HCT116 (cell line): ENCODE measurements around the gene CDX1. TPM values are rescaled to one million over a fixed set of nuclear protein-coding genes. Genes with fewer than 3 reads are reported as not detected.

ENCODE experiments used
- ATAC-seq: fragments of 200-7000 bp; cut with Tn5 transposase; 2 replicates; pipeline ENCODE4 v1.9.1; 2020; ENCODE audit warnings: mild to moderate bottlenecking, moderate library complexity
- BruUV-seq: library from RNA; stranded (reverse); fragments of 400-500 nt; replicated peaks from 2 replicates; lab custom pipeline; 2021; lab: Mats Ljungman, UMichigan
- CTCF ChIA-PET: fragments of 300-600 bp; sonication (Branson Sonifier 250); formaldehyde crosslinking; loops from one replicate; lab custom pipeline; 2021; ENCODE audit warnings: antibody characterized with exemption; lab: Charles Lee
- POLR2A ChIA-PET: fragments of 300-600, 350-600 bp; sonication (Branson Sonifier 250); formaldehyde crosslinking; loops from one replicate; lab custom pipeline; 2021; ENCODE audit warnings: antibody characterized with exemption; lab: Charles Lee
- RAD21 ChIA-PET, 2 experiments: fragments of 300-600 bp; sonication (Branson Sonifier 250); formaldehyde crosslinking; loops; one replicate each; lab custom pipeline; 2023; ENCODE audit warnings: low total read pairs in 2 of 2; ENCODE audit not compliant: uncharacterized antibody in 2 of 2, unreplicated experiment in 2 of 2, low non-redundant PET in 1 of 2; lab: Charles Lee
- DNase-seq: peaks from one replicate; pipeline ENCODE4 v3.0.0-alpha.2; 2010; ENCODE audit warnings: low read depth, low spot score
- H2AFZ ChIP-seq: fragments of 200-600 bp; shearing (Covaris generic), sonication (generic); 2 replicates; pipeline ENCODE4 v1.6.1; 2017; ENCODE audit warnings: low read depth, mixed run types, mixed read lengths, antibody characterized with exemption, low read length; ENCODE audit not compliant: poor library complexity, severe bottlenecking
- H3K27ac ChIP-seq: 2 replicates; pipeline ENCODE4 v1.5.1; 2012; ENCODE audit warnings: low read depth, low read length
- H3K27me3 ChIP-seq: fragments of 200-600 bp; sonication (generic); 2 replicates; pipeline ENCODE4 v1.6.1; 2016; ENCODE audit warnings: mixed run types, low read length, mixed read lengths; ENCODE audit not compliant: insufficient read depth
- H3K36me3 ChIP-seq, 2 experiments: fragments of 200-500 bp in 1 of 2; fragments of 200-600 bp in 1 of 2; sonication (Bioruptor generic) in 1 of 2; sonication (generic) in 1 of 2; 2 replicates each; pipeline versions ENCODE4 v1.5.1 to v1.6.1; 2014 to 2016; ENCODE audit warnings: low read length in 2 of 2, inconsistent platforms in 1 of 2, mixed read lengths in 1 of 2, mixed run types in 1 of 2; ENCODE audit not compliant: insufficient read depth in 2 of 2, control insufficient read depth in 1 of 2
- H3K4me1 ChIP-seq, 2 experiments: fragments of 200-600 bp in 1 of 2; sonication (generic) in 1 of 2; 2 replicates each; pipeline versions ENCODE4 v1.5.1 to v1.6.1; 2012 to 2017; ENCODE audit warnings: low read length in 2 of 2, inconsistent platforms in 1 of 2, mild to moderate bottlenecking in 1 of 2, mixed read lengths in 1 of 2, mixed run types in 1 of 2, moderate library complexity in 1 of 2; ENCODE audit not compliant: insufficient read depth in 2 of 2, control insufficient read depth in 1 of 2
- H3K4me2 ChIP-seq: fragments of 200-600 bp; sonication (generic); 2 replicates; pipeline ENCODE4 v1.6.1; 2017; ENCODE audit warnings: mixed run types, low read length, mixed read lengths
- H3K4me3 ChIP-seq, 2 experiments: fragments of 200-600 bp in 1 of 2; sonication (generic) in 1 of 2; replicated peaks in 1 of 2; 2 replicates each; pipeline ENCODE4 v1.5.1; 2011 to 2016; ENCODE audit warnings: low read length in 2 of 2, control low read depth in 1 of 2, low read depth in 1 of 2, mild to moderate bottlenecking in 1 of 2, mixed read lengths in 1 of 2, mixed run types in 1 of 2
- H3K79me2 ChIP-seq: fragments of 200-600 bp; sonication (generic); 2 replicates; pipeline ENCODE4 v1.6.1; 2017; ENCODE audit warnings: mild to moderate bottlenecking, mixed run types, low read length, moderate library complexity, mixed read lengths; ENCODE audit not compliant: insufficient read depth
- H3K9ac ChIP-seq: fragments of 200-600 bp; sonication (generic); 2 replicates; pipeline ENCODE4 v1.6.1; 2016; ENCODE audit warnings: low read length, mixed read lengths
- H3K9me2 ChIP-seq: fragments of 200-600 bp; sonication (generic), shearing (Covaris generic); 2 replicates; pipeline ENCODE4 v1.6.1; 2017; ENCODE audit warnings: mixed run types, mild to moderate bottlenecking, moderate library complexity; ENCODE audit not compliant: insufficient read depth
- H3K9me3 ChIP-seq, 2 experiments: fragments of 200-500 bp in 1 of 2; fragments of 200-600 bp in 1 of 2; sonication (Bioruptor generic) in 1 of 2; sonication (generic) in 1 of 2; 2 replicates each; pipeline ENCODE4 v1.6.1; 2014 to 2017; ENCODE audit warnings: low read length in 2 of 2, mixed read lengths in 2 of 2, inconsistent platforms in 1 of 2, low read depth in 1 of 2, mild to moderate bottlenecking in 1 of 2, mixed run types in 1 of 2, moderate library complexity in 1 of 2; ENCODE audit not compliant: control insufficient read depth in 1 of 2, insufficient read depth in 1 of 2
- H4K20me1 ChIP-seq: fragments of 200-600 bp; sonication (generic), shearing (Covaris generic); 2 replicates; pipeline ENCODE4 v1.6.1; 2017; ENCODE audit warnings: mixed run types, mild to moderate bottlenecking, moderate library complexity; ENCODE audit not compliant: insufficient read depth
- CBX3 ChIP-seq: IDR thresholded peaks from 2 replicates; pipeline ENCODE4 v1.6.1; 2012; ENCODE audit warnings: low read depth
- CEBPB ChIP-seq: IDR thresholded peaks from 2 replicates; pipeline ENCODE4 v1.6.1; 2012; ENCODE audit warnings: low read depth
- EZH2 ChIP-seq: fragments of 200-600 bp; sonication (generic); IDR thresholded peaks from 2 replicates; pipeline ENCODE4 v1.6.1; 2017; ENCODE audit warnings: antibody characterized with exemption, mixed run types
- EZH2phosphoT487 ChIP-seq: fragments of 200-600 bp; IDR thresholded peaks from 2 replicates; pipeline ENCODE4 v1.6.1; 2018; ENCODE audit warnings: antibody characterized with exemption, borderline replicate concordance
- FOSL1 ChIP-seq: IDR thresholded peaks from 2 replicates; pipeline ENCODE4 v1.6.1; 2012; ENCODE audit warnings: low read depth
- JUND ChIP-seq: IDR thresholded peaks from 2 replicates; pipeline ENCODE4 v1.6.1; 2012
- POLR2A ChIP-seq: IDR thresholded peaks from 2 replicates; pipeline ENCODE4 v1.7.0; 2011; ENCODE audit warnings: borderline replicate concordance; ENCODE audit not compliant: insufficient read depth, insufficient read length; ENCODE audit errors: extremely low read depth
- RAD21 ChIP-seq: IDR thresholded peaks from 2 replicates; pipeline ENCODE4 v1.6.1; 2012; ENCODE audit warnings: low read depth, mild to moderate bottlenecking
- SP1 ChIP-seq: IDR thresholded peaks from 2 replicates; pipeline ENCODE4 v1.6.1; 2012; ENCODE audit warnings: low read depth
- YY1 ChIP-seq: IDR thresholded peaks from 2 replicates; pipeline ENCODE4 v1.6.1; 2011; ENCODE audit warnings: low read length, low read depth, moderate library complexity, mild to moderate bottlenecking; ENCODE audit not compliant: insufficient replicate concordance; ENCODE audit errors: extremely low read depth
- intact Hi-C: fragments of 100-400 bp; cut with micrococcal nuclease; formaldehyde crosslinking; loops from 2 replicates; pipeline ENCODE4 v1.10.0; 2022
- total RNA-seq: library from RNA; stranded (reverse); gene quantifications from one replicate; pipeline ENCODE4 v1.2.1, GENCODE V29; 2021; ENCODE audit not compliant: unreplicated experiment
- TF ChIP-seq, protein P1 (sequence below): IDR thresholded peaks from 2 replicates; pipeline ENCODE4 v1.6.1; 2012; ENCODE audit warnings: low read depth
- TF ChIP-seq, protein P2 (sequence below): IDR thresholded peaks from 2 replicates; pipeline ENCODE4 v1.6.1; 2012
- TF ChIP-seq, protein P3 (sequence below), 3 experiments: fragments of 200-600 bp in 1 of 3; sonication (generic) in 1 of 3; IDR thresholded peaks in 2 of 3; conservative IDR thresholded peaks in 1 of 3; 2 replicates each; pipeline ENCODE4 v1.5.1; 2012 to 2017; ENCODE audit warnings: low read depth in 2 of 3, low read length in 2 of 3, antibody characterized with exemption in 1 of 3, borderline replicate concordance in 1 of 3, control low read depth in 1 of 3, mild to moderate bottlenecking in 1 of 3, mixed read lengths in 1 of 3, mixed run types in 1 of 3, moderate library complexity in 1 of 3; ENCODE audit not compliant: insufficient read depth in 1 of 3

Gene CDX1
- total RNA-seq, 1 experiment from 2014 or later = not detected

DNA sequence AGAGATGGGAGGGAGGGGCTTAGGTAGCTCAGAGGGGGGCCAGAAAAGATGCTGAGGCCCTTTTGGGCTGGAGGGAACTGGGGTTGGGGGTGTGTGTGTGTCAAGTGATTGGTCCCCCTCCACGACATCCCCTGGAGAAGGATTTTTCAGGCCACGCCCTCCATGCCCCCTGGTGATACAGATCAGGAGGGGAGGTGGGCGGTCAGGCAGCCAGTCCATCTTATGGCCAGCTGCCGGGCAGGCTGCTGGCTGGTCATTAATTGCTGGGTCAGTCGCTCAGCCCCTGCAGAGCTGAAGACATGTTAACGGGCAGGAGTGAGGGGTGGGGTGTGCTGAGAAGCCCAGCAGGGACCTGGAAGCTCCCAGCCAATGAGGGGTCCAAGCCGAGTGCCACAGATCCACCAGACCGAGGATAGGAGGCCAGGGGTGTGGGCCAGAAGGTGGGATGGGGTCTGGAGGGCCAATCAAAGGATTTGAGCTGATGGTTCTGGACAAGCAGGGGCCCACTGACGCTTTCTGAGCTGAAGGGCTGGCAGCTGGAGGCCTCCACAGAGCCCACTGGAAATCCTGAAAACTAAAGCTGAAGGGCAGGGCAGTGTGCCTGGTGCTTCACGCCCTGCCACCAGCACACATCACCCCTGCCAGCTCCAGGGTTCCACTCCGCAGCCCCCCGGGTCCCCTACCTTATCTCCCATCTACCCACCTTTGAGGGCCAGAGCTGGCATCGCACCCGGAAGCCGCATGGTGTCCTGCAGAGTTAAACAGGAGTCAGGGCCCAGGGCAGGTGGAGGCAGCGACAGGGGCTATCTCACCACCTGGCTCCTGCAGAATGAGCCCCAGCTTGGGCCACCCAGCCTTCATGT is 30.0 kb upstream of the CDX1 start:
- no peak overlapping the region for H2AFZ ChIP-seq
- H3K4me2 ChIP-seq = no peak overlapping the region
- H3K4me1 ChIP-seq = no peaks in the 10 kb centered on the region
- ChIA-PET RAD21 (no interaction called here), CTCF (no interaction called here), POLR2A (no interaction called here)
- BruUV-seq = no TSS peak
- H3K9me2 ChIP-seq = no peaks in the 10 kb centered on the region
- no peaks in the 10 kb centered on the region for H3K79me2 ChIP-seq
- TF ChIP-seq EZH2phosphoT487 (no peak), EZH2 (no peak), POLR2A (no peak), RAD21 (no peak), CEBPB (no peak), FOSL1 (no peak), SP1 (no peak), YY1 (no peak), CBX3 (no peak), JUND (no peak)
- TF ChIP-seq, protein P1, sequence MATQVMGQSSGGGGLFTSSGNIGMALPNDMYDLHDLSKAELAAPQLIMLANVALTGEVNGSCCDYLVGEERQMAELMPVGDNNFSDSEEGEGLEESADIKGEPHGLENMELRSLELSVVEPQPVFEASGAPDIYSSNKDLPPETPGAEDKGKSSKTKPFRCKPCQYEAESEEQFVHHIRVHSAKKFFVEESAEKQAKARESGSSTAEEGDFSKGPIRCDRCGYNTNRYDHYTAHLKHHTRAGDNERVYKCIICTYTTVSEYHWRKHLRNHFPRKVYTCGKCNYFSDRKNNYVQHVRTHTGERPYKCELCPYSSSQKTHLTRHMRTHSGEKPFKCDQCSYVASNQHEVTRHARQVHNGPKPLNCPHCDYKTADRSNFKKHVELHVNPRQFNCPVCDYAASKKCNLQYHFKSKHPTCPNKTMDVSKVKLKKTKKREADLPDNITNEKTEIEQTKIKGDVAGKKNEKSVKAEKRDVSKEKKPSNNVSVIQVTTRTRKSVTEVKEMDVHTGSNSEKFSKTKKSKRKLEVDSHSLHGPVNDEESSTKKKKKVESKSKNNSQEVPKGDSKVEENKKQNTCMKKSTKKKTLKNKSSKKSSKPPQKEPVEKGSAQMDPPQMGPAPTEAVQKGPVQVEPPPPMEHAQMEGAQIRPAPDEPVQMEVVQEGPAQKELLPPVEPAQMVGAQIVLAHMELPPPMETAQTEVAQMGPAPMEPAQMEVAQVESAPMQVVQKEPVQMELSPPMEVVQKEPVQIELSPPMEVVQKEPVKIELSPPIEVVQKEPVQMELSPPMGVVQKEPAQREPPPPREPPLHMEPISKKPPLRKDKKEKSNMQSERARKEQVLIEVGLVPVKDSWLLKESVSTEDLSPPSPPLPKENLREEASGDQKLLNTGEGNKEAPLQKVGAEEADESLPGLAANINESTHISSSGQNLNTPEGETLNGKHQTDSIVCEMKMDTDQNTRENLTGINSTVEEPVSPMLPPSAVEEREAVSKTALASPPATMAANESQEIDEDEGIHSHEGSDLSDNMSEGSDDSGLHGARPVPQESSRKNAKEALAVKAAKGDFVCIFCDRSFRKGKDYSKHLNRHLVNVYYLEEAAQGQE = no peak
- TF ChIP-seq, protein P2, sequence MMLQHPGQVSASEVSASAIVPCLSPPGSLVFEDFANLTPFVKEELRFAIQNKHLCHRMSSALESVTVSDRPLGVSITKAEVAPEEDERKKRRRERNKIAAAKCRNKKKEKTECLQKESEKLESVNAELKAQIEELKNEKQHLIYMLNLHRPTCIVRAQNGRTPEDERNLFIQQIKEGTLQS = no peak
- TF ChIP-seq, protein P3, sequence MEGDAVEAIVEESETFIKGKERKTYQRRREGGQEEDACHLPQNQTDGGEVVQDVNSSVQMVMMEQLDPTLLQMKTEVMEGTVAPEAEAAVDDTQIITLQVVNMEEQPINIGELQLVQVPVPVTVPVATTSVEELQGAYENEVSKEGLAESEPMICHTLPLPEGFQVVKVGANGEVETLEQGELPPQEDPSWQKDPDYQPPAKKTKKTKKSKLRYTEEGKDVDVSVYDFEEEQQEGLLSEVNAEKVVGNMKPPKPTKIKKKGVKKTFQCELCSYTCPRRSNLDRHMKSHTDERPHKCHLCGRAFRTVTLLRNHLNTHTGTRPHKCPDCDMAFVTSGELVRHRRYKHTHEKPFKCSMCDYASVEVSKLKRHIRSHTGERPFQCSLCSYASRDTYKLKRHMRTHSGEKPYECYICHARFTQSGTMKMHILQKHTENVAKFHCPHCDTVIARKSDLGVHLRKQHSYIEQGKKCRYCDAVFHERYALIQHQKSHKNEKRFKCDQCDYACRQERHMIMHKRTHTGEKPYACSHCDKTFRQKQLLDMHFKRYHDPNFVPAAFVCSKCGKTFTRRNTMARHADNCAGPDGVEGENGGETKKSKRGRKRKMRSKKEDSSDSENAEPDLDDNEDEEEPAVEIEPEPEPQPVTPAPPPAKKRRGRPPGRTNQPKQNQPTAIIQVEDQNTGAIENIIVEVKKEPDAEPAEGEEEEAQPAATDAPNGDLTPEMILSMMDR (IDR thresholded peaks at IDR 0.05 in 2 of 3, conservative IDR thresholded peaks at IDR 0.05 in 1 of 3; ENCODE audit: borderline replicate concordance in 1 of 3, insufficient read depth in 1 of 3, low read depth in 2 of 3, low read length in 2 of 3) = no peak
- H3K36me3 ChIP-seq = no peaks in the 10 kb centered on the region
- intact Hi-C loops = no loop called here
- H4K20me1 ChIP-seq = no peaks in the 10 kb centered on the region
- no peaks in the 10 kb centered on the region for H3K27me3 ChIP-seq
- H3K4me3 ChIP-seq = no peak overlapping the region
- no peaks in the 10 kb centered on the region for H3K9me3 ChIP-seq
- ATAC-seq = no peak
- no peak overlapping the region for H3K27ac ChIP-seq
- DNase-seq = no peak
- H3K9ac ChIP-seq = no peak overlapping the region
